ENCODE data around the gene KASH5. TPM values are rescaled to one million over a fixed set of nuclear protein-coding genes. Genes with fewer than 3 reads are reported as not detected.
A peak's percentile ranks its signal among the peaks of the same experiment; 100 is the strongest.

Gene KASH5
- total and polyA plus RNA-seq, 2 donors (not counting 1 experiment from before 2014, with no cell fraction given) = 0.67 to 0.74 TPM

DNA sequence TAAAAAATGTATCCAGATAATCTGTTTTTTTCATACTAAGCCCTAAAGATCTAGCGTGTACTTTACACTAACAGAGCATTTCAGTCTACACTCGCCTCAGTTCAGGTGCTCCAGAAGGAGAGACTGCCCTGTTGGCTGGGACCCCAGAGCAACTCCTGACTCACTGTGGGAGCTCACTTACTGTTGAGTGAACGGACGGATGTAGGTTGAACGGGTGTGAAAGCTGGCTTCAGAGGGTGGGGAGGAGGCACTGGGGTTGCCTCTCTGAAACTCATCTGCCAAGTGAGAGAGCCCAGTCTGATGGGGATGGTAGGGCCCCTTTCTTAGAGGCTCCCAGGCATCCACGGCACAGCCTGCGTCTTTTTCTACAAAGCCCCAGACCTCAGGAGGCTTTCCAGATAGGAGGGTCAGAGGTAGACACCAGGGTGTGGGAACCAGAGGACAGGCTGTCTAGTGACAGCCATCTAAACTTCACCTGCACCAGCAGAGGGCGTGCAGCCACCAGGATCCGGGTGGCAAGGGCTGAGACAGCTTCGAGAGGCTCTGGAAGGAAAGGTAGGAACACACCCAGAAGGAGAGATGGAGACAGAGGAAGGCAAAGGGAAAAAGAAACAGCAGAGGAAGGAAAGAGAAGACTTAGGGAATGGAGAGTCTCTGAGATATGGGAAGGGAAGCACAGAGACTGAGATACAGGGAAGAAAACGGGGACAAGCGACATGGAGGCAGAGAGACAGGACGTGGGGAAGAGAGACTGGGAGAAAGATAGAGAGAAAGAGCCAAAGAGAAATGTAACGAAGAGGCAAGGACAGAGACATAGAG, 3.7 kb downstream of the KASH5 start:
- Histone ChIP-seq H3K4me1 (ENCODE audit: control insufficient read depth in 2 of 2, insufficient read depth in 2 of 2, low read length in 2 of 2) (peaks cover 21 to 46% of the 10 kb centered on the region in 2 donors), H3K9ac (ENCODE audit: low read length) (peak overlapping the region; percentile 30), H3K27me3 (replicated peaks in 1 of 4; ENCODE audit: control extremely low read depth in 1 of 4, control insufficient read depth in 3 of 4, insufficient read depth in 4 of 4, low read length in 3 of 4) (no peaks in the 10 kb centered on the region), H3K9me3 (ENCODE audit: control extremely low read depth in 1 of 3, control insufficient read depth in 2 of 3, insufficient read depth in 1 of 3, low read length in 2 of 3) (peaks cover 0 to 6% (median 0%) of the 10 kb centered on the region in 3 donors), H4K20me1 (ENCODE audit: control insufficient read depth, insufficient read depth, low read length, poor library complexity, severe bottlenecking) (no peaks in the 10 kb centered on the region), H2AFZ (ENCODE audit: insufficient read depth, low read depth, low read length, poor library complexity, severe bottlenecking) (peak overlapping the region; percentile 67), H3K27ac (ENCODE audit: low read length in 2 of 2) (peak overlapping the region; percentile 61 to 65), H3K4me3 (ENCODE audit: control extremely low read depth in 1 of 5, extremely low read depth in 1 of 5, insufficient read depth in 1 of 5, low read depth in 2 of 5, low read length in 4 of 5) (no peak overlapping the region), H3K36me3 (replicated peaks in 1 of 2; ENCODE audit: control extremely low read depth in 1 of 2, control insufficient read depth in 1 of 2, extremely low read depth in 1 of 2, insufficient read depth in 2 of 2, low read length in 1 of 2) (no peaks in the 10 kb centered on the region), H3K79me2 (ENCODE audit: control insufficient read depth, insufficient read depth, low read length) (no peaks in the 10 kb centered on the region), H3K4me2 (replicated peaks; ENCODE audit: low read depth, low read length, poor library complexity, severe bottlenecking) (peak overlapping the region; percentile 62)
- CTCF ChIA-PET = interaction anchor here (0.6 to 5.9 kb wide), 56 partner anchors 9 to 288 kb away, joined by 3 to 54 read pairs (median 6); partner anchors contain the start of genes ALDH16A1, CD37, FLT3LG and GFY
- H3K9me3 Mint-ChIP-seq (ENCODE audit: insufficient read depth) = no peaks in the 10 kb centered on the region
- H3K4me3 Mint-ChIP-seq = peak overlapping the region; percentile 44
- intact Hi-C loops (cut with micrococcal nuclease) = loop anchor here (1.0 to 5.0 kb wide), 8 partner anchors 28 to 164 kb away; partner anchors contain the start of genes CD37, DKKL1 and GFY
- H3K4me1 Mint-ChIP-seq = peaks cover 41% of the 10 kb centered on the region
- WGBS (ENCODE audit: insufficient coverage) = 31% methylated on average over 10 of the region's 14 CpGs
- POLR2A ChIA-PET = interaction anchor here (0.6 to 2.9 kb wide), 14 partner anchors 11 to 308 kb away, joined by 3 to 18 read pairs (median 4); partner anchors contain the start of genes CD37, FLT3LG and TEAD2
- peak overlapping the region; percentile 79 for H3K27ac Mint-ChIP-seq
- peak; percentile 86 for DNase-seq
- no peaks in the 10 kb centered on the region for H3K27me3 Mint-ChIP-seq
- peak; percentile 59 for ATAC-seq (ENCODE audit: low read depth)
- no peak for TF ChIP-seq EZH2 (IDR thresholded peaks at IDR 0.05; ENCODE audit: borderline replicate concordance, insufficient read depth, low read depth, low read length, poor library complexity, severe bottlenecking)
- TF ChIP-seq, protein P1, sequence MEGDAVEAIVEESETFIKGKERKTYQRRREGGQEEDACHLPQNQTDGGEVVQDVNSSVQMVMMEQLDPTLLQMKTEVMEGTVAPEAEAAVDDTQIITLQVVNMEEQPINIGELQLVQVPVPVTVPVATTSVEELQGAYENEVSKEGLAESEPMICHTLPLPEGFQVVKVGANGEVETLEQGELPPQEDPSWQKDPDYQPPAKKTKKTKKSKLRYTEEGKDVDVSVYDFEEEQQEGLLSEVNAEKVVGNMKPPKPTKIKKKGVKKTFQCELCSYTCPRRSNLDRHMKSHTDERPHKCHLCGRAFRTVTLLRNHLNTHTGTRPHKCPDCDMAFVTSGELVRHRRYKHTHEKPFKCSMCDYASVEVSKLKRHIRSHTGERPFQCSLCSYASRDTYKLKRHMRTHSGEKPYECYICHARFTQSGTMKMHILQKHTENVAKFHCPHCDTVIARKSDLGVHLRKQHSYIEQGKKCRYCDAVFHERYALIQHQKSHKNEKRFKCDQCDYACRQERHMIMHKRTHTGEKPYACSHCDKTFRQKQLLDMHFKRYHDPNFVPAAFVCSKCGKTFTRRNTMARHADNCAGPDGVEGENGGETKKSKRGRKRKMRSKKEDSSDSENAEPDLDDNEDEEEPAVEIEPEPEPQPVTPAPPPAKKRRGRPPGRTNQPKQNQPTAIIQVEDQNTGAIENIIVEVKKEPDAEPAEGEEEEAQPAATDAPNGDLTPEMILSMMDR (IDR thresholded peaks at IDR 0.05) = peak; percentile 87

Data from B cell (primary cell).